HG03565 (cell line): ENCODE measurements around the gene GRK5.
"Not testable (repeated sequence)": the region's sequence is repeated elsewhere in the genome, so short reads cannot be mapped to it uniquely, and the experiment has no call there.

ENCODE experiments used
- ATAC-seq: cut with Tn5 transposase; IDR thresholded peaks from one replicate; pipeline ENCODE4 v1.9.1; 2021; ENCODE audit warnings: mild to moderate bottlenecking, moderate library complexity; ENCODE audit not compliant: unreplicated experiment

GRK5 gene

DNA sequence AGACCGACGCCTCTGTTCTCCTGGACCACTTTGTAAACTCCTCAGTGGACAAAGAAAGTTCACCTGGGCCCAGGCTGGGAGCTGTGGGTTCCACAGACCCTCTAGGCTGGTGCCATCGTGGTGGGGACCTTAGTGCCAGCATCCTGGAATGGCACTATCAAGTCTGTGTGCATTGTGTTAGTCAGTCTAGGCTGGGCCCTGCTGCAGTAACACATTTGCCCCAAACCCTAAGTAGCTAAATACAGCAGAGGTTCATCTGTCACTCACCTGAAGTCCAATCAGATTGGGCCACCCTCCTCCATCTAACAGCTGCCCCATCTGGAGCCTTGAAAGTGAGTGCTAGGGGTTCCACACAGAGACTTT, 224.4 kb downstream of the GRK5 start:
- no peak for ATAC-seq

DNA sequence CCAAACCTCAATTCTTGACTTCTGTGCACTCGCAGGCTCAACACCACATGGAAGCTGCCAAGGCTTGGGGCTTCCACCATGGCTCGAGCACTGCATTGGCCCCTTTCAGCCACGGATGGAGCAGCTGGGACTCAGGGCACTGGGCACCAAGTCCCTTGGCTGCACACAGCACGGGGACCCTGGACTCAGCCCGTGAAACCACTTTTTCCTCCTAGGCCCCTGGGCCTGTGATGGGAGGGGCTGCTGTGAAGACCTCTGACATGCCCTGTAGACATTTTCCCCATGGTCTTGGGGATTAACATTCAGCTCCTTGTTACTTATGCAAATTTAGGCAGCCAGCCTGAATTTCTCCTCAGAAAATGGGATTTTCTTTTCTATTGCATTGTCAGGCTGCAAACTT, 227.6 kb downstream of the GRK5 start:
- ATAC-seq, result not testable (repeated sequence)

DNA sequence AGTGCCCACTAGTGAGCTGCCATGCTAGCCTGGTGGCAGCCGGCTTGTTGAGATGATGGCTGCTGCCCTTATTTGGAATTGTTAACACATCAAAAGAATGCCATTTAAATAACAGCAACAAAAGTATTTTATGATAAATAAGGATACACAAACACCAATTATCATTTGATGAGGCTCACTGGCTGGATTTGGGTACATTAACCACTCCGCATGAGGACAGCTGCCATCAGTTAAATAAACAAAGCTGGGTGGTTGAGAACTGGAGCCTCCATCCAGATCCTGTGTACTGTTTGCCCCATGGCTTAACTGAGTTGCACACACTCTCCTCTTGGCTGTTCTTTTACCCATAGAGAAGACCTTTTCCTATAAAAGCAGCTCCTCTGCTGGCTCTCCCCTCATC, 231.3 kb downstream of the GRK5 start:
- ATAC-seq, result no peak

DNA sequence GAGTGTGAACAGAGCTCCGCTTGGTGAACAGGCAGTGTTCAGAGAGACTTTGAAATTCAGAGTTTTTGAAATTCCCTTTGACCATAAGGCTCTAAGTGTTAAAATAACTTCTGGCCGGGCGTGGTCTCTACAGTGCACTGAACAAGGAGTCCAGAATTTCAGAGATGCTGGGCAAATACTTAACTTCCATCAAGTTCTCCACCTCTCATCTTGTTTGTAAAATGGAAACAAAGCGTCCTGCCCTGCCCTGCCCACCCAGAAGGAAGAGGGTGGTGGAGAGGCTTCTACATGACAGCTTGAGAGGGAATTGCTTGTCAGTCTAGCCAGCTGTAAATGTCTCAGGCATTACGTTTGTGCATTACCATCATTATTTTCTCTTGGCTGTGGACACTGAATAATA, 232.6 kb downstream of the GRK5 start:
- no peak for ATAC-seq

DNA sequence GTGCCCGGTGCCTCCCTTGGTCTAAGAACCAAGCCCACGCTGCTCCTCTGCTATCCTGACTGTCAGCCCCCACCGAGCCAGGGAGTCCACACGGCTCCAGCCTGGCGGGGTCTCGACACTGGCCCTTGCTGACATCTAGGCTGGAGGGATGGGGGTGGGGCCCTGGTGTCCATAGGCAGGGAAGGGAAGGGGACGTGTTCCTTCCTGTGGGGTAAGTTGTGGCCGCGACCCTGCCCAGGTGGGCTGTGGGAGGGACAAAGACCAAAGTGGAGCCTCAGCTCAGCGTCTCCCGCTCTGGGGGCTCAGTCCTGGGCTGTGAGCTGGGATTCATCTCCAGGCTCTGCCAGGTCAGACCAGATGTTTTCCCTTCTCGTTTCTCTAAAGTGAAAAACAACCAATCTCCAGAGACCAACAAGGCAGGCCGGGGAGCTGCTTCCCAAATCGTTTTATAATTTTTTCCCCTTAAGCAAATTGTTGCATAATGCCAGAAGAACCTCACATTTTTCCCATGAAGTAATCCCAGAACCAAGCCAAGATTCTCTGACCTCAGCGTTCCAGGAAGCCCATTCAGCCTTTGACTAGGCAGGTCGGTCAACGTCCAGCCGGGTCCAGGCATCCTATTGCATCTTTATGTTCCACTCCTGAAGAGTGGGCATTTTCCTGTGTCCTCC, 233.9 kb downstream of the GRK5 start:
- ATAC-seq, result no peak

DNA sequence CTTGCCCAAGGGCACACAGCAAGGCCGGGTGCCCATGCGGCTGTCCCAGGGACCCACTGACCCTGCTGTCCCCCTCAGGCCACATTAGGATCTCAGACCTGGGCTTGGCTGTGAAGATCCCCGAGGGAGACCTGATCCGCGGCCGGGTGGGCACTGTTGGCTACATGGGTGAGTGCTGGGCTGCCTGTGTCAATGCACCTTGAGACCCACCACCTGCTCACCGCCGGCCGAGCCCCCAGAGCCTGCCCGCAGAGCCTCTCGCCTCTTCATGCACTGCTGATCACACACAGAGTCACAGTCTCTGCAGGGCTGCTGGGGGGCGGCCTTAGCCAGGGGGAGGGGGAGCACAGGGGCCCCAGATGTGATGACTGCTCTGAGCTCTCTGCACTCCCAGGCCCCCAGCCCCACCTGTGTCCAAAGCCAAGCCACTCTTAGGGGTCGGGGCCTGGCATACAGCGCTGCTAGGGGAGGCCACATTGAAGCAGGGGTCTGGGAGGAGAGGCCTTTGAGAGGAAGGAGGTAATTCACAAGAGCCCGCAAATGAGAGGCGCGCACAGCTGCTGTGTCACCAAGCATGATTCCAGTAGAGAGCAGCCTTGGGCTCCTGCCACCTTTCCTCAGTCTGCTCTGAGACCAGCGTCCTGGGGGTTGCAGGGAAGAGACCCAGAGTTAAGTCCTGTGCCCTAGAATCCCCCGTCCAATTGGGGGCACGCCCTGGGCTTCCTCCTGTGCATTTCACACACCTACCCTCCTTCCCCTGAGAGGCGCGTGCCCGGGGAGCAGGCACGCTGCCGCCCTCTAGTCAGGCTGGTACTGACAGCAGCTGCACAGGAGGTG, 234.8 kb downstream of the GRK5 start:
- ATAC-seq, result no peak

DNA sequence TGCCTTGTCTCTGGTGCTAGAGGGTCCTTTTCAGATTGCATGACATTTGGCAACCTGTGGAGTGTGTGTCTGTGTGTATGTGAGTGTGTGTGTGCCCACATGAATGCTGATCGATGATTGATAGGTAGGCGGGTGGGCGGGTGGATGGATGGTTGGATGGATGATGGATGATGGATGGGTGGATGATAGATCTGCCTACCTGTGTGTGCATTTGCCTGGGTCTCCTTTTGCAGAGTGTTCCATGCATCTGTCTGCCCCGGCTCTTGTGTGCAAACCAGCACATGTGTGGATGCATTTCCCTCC, 235.3 kb downstream of the GRK5 start:
- no peak for ATAC-seq

DNA sequence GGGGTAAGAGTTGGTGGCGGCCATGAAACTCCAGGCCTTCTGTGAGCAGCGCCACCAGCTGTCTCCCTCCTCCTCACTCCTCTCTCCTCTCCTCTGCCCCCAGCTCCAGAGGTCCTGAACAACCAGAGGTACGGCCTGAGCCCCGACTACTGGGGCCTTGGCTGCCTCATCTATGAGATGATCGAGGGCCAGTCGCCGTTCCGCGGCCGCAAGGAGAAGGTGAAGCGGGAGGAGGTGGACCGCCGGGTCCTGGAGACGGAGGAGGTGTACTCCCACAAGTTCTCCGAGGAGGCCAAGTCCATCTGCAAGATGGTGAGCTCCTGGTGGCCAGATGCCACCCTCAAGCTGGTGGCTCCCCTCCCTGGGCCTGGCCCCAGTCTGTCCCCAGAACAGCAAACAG, 236.1 kb downstream of the GRK5 start:
- no peak for ATAC-seq

DNA sequence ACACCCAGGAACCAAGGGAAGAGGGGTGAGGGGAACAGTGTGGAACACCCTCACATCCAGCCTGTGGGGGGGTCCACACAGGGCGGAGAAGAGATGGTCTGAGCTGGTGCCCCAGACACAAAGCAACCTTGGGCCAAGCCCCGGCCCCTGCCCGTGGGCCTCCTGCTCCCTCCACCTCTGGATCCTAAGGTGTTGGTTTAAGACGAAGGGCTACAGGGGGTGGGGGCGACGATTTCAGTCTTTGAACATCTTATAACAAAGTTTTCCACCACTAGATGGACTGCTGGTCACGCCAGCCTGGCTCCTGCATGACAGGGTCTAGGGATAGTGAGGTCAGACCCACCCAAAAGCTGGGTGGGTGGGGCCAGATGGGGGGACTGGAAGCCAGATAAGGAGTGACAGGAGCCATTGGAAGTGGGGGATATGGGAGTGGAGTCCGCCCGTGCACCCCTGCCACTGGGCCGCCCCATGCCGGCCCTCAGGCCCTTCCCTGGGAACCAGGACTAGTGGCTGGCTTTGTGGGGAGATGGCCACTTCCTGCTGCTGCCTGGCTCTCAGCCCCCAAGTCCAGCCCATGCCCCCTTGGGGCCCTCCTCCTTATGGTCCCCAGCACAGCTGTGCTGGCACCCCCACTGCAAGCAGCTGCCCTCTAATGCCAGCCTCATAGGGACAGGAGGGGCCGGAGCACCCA, 236.7 kb downstream of the GRK5 start:
- ATAC-seq, result no peak

DNA sequence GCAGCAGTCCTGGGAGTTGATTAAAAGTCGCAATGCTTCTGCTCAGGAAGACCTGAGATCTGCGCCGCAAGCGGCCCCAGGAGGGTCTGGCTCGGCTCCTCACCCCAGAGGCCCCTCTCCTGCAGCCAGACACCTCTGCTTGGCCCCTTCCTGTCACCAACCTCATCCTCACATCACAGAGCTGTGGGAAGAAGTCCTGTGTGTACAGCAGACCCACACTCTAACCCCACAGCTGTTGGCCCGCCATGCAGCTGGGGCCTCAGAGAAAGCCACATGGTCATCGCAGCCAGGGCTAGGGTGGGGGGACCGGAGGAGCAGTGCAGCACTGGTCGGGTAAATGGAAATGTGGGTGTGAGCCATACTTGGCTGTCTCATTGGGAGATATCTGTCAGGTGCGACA, 237.5 kb downstream of the GRK5 start:
- ATAC-seq, result no peak

DNA sequence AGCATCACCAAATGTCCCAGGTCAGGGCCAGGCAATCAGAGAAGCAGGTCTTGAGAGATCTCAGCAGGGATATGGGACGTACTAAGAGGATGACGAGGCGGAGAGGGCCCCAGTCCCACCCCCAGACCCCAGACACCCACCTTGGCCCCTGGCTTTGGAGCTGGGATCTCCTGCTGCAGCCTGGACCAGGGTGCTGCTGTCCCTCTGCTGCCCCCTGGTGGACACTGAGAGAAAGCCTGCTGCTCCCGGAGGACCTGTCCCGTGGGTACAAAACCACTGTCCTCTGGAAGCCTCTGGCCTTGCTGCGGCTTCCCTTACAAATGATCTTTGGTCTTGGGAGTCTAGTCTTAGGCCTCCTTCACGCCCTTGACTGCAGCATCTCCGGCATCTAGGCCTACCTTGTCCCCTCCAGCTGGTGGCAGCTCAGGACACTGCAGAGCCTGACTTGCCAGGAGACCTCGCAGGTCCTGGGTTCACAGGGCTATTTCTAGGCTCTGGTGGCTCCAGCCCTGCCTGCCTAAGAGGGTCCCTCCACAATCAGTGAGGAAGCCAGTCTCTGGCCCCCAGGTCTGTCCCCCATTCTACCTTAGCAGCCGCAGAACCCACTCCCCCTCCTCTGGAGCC, 238.1 kb downstream of the GRK5 start:
- ATAC-seq, result no peak

DNA sequence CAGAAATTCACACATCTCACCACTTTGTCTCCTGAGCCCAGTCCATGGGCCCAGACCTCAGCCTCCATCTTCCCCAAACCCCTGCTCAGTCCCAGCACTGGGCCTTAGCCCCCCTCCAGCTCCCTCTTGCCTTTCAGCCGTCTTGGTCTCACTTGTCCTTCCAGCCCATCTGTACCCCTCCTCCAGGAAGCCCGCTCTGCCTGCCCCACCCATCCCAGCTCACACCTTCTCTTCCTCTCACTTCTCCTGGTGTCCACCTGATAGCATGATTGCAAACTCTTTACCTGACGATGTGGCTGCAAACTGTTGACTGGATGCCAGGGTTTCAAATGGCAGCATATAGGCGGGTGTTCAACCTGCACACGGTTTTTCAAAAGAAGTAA, 238.6 kb downstream of the GRK5 start:
- ATAC-seq, result no peak

DNA sequence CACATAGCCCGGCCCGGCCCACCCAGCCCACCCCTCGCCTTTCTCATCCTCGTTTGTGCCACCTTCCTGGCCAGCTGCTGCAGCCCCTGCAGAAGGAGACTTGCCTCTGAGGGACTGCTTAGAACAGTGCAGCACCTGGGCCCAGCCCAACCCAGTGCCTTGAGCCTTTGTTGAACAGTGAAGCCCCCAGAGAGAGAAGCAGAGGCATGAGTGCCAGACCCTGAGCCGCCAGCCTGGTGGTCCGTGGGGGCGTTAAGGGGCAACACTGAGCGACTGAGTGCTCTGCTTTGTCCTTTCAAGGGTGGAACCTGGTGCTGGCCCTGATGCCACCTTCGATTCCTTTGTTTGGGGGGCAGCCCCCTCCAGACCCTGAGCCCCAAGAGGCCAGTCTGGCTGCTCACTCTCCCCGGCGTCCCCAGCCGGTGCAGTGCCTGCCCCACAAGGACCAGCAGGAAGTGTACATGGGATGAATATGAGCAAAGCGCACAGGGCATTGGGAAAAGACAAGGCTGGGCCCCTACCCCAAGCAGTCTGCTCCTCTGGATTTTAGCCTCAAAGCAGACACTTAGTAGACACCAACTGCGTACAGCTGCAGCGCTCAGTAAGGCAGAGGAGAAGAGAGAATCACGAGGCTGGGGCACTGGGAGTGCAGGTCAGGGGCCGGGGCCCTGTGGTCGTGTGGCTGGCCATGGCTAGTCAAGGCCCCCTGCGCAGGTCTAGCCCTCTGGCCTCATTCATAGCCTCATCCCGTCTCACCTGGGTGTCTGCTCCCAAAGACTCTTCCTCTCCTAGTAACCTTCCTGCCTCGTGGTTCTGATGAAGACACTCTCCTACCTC, 239.3 kb downstream of the GRK5 start:
- no peak for ATAC-seq

DNA sequence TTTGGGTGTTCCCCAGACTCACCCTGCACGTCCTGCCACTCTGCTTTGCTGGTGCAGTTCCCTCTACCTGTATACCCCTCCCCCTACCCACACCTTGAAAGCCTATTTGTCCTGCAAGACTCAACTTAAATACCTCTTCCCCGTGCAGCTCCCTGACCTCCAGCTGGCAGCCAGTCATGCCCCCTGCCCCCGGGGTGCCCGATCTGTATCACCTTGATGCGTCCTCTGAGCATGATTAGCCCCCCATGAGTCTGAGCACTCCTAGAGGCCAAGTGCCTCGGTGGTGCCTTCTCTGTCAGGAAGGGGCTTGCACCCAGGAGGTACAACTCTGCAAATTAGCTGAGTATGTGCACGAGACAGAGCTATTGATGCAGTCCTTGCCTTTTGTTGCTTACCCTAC, 240.1 kb downstream of the GRK5 start:
- no peak for ATAC-seq

DNA sequence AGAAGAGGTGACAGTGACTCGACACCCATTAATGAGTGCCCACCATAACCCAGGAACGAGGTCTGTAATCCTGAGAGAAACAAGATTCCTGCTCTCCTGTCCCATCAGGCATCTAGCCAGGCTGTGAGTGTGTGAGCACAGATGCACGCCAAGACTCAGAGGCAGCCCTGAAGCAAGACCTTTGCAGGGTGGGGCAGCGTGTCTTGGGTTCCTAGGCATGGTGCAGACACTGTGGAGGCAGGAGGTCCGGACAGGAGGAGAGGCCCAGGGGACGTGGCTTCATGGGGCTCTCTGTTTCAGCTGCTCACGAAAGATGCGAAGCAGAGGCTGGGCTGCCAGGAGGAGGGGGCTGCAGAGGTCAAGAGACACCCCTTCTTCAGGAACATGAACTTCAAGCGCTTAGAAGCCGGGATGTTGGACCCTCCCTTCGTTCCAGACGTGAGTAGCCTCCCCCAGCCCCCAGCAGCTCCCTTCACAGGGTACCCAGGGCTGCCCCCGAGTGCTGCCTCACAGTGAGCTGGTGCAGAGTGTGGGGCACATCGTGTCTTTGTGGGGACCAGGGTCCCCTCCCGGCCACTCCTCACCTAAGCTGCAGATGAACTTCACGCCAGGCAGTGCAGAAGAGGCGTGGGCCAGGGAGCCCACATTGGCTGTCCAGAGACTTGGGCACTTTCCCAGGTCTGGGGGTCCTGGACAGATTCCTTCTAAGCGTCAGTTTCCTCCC, 240.6 kb downstream of the GRK5 start:
- ATAC-seq, result no peak

DNA sequence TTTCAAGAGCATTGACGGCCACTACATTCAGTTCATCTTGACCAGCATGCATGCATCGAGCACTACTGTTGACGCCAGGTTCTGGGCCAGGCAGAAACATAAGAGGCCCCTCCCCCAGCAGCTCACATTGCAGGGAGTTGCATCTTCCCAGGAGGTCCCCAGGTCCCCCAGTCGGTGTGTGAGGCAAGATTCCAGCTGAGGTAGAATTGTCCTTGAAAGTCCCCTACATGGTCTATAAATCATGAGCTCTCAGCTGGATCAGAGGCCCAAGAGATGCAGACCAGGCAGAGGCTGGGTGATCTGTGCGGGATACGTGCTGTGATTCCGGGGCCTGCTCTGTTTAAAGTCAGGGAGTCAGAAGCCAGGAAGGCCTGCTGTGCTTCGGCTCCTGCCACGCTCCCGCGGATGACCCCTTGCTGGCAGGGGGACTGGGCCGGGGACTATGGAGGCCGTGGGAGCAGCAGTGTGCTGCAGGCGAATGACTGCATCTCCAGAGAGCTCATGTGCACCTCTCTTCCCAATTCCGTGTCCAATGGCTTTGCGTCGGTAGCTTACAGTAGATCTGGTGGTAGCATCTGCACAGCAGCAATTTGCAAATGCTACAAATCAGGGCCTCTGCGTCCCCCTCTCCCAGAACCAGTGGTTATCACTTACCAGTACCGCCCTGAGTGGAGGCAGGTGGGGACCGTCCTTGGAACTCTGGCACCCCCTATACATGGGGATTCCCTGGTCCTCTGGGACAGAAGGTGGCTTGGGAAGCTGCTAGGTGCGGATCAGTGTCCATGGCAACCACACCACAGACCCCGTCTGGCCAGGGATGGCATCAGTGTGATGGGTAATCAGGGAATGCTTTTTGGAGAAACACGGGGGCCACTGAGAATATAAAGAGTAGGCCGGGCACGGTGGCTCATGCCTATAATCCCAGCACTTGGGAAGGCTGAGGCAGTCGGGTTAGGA, 241.5 kb downstream of the GRK5 start:
- no peak for ATAC-seq

DNA sequence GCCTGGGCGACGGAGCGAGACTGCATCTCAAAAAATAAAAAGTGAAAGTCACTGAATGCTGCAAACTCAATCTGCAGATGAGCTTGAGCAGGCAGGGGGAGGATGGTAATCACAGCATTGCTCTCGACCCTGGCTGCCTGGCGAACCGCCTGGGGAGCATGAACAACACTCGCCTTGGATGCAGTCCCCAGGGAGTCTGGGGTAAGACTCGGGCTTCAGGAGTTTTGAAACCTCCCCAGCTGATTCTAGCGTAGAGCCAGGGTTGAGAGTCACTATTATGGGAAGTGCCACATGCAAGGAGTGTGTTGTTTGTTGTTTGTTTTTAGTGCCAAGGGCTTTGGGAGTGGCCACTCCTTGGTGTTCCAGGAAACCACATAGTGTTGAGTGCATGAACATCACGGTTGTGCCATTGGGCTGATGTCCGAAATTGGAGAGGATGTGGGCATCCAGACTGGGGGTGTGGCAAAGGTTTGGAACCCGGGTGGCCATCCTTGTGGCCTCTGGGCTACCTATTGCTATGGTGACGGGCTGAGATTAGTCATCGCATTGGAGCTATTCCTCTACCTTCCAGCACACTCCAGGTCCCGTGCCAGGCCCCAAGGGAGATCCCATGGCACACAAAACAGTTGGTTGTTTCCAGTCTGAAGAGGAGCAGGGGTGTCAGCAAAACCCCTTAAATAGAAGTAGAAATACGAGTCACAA, 242.5 kb downstream of the GRK5 start:
- no peak for ATAC-seq

DNA sequence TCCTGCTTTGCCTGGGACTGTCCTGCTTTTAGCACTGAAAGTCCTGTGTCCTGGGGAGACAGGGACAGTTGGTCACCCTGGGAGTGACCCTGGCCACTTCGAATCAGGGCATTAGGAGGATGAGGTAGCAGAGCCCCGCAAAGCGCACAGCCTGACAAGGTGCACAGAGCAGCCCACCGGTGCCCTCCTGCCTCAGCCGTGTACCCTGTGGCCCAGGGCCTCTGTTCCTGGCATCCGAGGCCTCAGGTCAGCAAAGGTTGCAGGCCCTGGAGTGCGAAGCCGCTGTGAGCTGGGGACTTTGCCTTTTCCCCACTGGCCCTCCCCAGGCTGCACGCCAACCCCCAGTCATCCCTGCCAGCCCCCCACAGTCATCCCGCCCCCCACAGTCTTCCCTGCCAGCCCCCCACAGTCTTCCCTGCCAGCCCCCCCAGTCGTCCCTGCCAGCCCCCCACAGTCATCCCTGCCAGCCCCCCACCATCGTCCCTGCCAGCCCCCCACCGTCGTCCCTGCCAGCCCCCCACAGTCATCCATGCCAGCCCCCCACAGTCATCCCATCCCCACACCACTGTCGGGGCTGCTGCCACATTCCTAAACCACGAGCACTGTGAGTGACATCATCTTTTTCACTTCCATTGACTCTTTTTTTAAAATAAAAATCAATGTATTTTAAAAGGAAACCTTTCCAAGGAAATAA, 243.4 kb downstream of the GRK5 start:
- no peak for ATAC-seq
